Measurements from ENCODE around the gene SMAD2. TPM values are rescaled to one million over a fixed set of nuclear protein-coding genes. Genes with fewer than 3 reads are reported as not detected.
"Not testable (repeated sequence)": the region's sequence is repeated elsewhere in the genome, so short reads cannot be mapped to it uniquely, and the experiment has no call there.

SMAD2 gene
- total RNA-seq, 1 donor from 2014 or later: 40.1 TPM

GRCh38 chr18:47794725-47795433 lies 135.6 kb downstream of the SMAD2 start:
- DNase-seq (ENCODE audit: low read depth in 2 of 2): no peak

GRCh38 chr18:47793609-47794008 lies 136.8 kb downstream of the SMAD2 start:
- DNase-seq (ENCODE audit: low read depth in 2 of 2): no peak

GRCh38 chr18:47791461-47791985 lies 138.9 kb downstream of the SMAD2 start:
- no peak for DNase-seq (ENCODE audit: low read depth in 2 of 2)

- DNase-seq (ENCODE audit: low read depth in 2 of 2): no peak
Observed at GRCh38 chr18:47790036-47790435, 140.4 kb downstream of the SMAD2 start.

- DNase-seq (ENCODE audit: low read depth in 2 of 2): no peak
Observed at GRCh38 chr18:47788621-47789020, 141.8 kb downstream of the SMAD2 start.

GRCh38 chr18:47781561-47781960 lies 148.9 kb downstream of the SMAD2 start:
- no peak for DNase-seq (ENCODE audit: low read depth in 2 of 2)

GRCh38 chr18:47780011-47780725 lies 150.3 kb downstream of the SMAD2 start:
- no peak for DNase-seq (ENCODE audit: low read depth in 2 of 2)

GRCh38 chr18:47779381-47779780 lies 151.1 kb downstream of the SMAD2 start:
- DNase-seq (ENCODE audit: low read depth in 2 of 2): no peak

- no peak for DNase-seq (ENCODE audit: low read depth in 2 of 2)
Observed at GRCh38 chr18:47777626-47778025, 152.8 kb downstream of the SMAD2 start.

GRCh38 chr18:47775961-47776360 lies 154.5 kb downstream of the SMAD2 start:
- DNase-seq (ENCODE audit: low read depth in 2 of 2): peak in 1 of 2 donors; percentile 34

- DNase-seq (ENCODE audit: low read depth in 2 of 2): no peak
Observed at GRCh38 chr18:47773931-47774330, 156.5 kb downstream of the SMAD2 start.

GRCh38 chr18:47772374-47773248 lies 157.8 kb downstream of the SMAD2 start:
- DNase-seq (ENCODE audit: low read depth in 2 of 2): peak; percentile 73 to 74

- DNase-seq (ENCODE audit: low read depth in 2 of 2): no peak
Observed at GRCh38 chr18:47771922-47772321, 158.5 kb downstream of the SMAD2 start.

GRCh38 chr18:47767699-47768098 lies 162.8 kb downstream of the SMAD2 start:
- DNase-seq (ENCODE audit: low read depth in 2 of 2): no peak

- not testable (repeated sequence) for DNase-seq (ENCODE audit: low read depth in 2 of 2)
Observed at GRCh38 chr18:47767198-47767597, 163.3 kb downstream of the SMAD2 start.
